Activated CD4-positive, CD25-positive, alpha-beta regulatory T cell treated with anti-CD3 and anti-CD28 coated beads, Interleukin-2, amount 50 U/mL, for 24 hours (primary cell): Measurements from ENCODE around the gene DCST1.

Source experiments
- ATAC-seq, 2 donors: fragments of 150-1000 bp; cut with Tn5 transposase; one replicate each; pipeline ENCODE4 v1.10.0; 2021; ENCODE audit warnings: mild to moderate bottlenecking in 1 of 2, moderate library complexity in 1 of 2

Gene DCST1

DNA sequence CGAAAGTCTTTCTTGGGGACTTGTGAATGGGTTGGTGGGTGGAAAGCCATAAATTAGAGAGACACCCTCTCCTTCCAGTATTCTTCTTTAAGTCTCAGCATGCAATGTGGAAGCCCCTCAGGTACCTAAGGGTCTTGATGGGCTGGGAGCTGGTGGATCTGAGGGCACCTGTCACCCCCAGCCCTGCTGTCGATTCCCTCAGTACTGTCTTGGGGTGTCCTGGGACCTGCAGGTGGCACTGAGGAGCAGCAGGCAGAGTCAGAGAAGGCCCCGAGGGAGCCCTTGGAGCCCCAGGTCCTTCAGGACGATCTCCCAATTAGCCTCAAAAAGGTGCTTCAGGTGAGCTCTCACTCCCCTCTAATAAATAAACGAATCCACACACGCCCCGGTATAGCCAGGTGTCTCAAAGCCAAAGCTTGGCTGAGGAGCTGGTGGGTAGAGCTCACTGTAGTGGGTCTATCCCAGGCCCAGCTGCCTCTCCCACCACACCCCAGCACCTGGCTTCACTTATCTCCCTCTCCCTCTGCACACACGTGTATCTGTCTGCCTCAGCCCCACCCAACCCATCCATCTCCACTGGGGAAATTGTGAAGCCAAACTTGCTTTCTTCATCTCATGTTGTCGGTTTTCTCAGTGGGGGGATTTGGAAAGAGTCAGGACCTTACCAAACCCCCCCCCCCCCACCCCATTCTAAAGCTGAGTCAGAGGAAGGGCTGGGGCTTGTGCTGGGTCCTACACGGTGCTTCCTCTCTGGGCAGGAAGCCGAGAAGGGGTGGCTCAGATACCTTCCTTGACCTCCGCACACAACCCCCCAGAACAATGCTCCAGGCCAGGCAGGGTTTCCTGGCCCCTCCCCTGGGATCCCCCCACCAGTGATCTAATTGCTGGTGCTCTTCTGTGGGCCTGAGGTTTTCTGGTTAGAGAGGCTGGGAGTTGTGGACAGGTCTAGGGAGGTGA, 19.1 kb downstream of the DCST1 start:
- peak in 1 of 2 donors; percentile 15 for ATAC-seq

DNA sequence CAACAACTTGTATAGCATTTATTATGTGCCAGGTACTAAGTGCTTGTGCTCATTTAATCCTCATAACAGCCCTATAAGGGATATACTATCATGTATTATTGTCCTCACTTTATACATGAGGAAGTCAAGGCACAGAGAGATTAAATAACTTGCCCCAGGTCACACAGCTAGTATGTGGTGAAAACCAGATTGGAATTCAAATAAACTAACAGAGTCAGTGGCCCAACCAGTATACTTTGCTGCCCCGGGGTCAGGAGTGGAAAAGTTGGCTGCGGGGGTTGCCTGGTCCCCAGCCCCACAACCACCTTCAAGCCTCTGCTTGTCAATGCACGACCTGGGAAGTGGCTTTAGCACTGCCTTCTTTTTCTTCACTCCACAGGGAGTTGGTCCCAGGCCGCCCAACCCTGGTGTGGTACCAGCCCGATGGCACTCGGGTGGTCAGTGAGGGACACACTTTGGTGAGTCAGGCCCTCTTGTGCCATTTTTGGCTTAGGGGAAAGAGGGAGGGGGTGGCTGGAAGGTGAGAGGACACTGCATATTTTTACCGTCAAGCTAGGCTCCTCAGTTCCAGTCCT, 20.0 kb downstream of the DCST1 start:
- no peak for ATAC-seq

DNA sequence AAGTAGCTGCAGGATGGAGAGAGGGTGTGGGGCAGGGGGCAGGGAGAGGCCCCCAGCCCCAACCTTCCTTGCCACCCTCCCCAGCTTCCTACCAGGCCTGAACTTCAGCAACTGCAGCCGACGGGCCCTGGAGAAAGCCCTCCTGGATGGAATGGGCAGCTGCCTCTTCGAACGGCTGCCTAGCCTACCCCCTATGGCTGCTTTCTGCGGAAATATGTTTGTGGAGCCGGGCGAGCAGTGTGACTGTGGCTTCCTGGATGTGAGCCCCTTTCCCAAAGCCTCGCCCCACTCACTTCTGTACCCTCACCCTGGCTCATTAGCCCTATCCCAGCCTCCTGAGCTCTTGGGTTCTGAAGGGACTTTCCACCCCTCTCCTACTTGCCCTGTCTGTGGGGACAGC, 23.5 kb downstream of the DCST1 start:
- no peak for ATAC-seq

DNA sequence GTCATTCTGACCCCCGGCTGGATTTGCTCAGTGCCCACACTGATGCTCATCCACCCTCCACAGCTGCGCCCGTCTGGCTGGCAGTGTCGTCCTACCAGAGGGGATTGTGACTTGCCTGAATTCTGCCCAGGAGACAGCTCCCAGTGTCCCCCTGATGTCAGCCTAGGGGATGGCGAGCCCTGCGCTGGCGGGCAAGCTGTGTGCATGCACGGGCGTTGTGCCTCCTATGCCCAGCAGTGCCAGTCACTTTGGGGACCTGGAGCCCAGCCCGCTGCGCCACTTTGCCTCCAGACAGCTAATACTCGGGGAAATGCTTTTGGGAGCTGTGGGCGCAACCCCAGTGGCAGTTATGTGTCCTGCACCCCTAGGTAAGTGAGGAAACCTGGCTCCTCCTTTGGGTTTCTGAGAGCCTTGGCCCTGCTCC, 24.2 kb downstream of the DCST1 start:
- ATAC-seq: no peak

DNA sequence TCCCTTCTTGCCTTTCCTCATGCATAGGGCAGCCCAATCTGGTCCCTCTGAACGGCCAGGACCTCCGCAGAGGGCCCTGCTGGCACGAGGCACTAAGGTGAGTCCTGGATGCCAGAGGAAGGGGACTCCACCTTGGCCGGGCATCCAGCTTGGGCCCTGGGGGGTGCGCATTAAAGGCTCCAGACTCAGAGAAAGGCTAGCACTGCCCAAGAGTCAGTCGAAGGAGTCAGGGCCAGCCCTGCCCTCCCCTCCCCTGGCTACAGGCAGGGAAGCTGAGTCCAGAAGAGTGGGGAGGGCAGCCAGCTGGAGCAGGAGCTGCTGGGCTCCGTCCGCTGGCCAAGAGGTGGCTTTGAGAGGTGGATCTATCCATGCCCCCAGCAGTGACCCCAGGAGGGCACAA, 27.1 kb downstream of the DCST1 start:
- no peak for ATAC-seq

DNA sequence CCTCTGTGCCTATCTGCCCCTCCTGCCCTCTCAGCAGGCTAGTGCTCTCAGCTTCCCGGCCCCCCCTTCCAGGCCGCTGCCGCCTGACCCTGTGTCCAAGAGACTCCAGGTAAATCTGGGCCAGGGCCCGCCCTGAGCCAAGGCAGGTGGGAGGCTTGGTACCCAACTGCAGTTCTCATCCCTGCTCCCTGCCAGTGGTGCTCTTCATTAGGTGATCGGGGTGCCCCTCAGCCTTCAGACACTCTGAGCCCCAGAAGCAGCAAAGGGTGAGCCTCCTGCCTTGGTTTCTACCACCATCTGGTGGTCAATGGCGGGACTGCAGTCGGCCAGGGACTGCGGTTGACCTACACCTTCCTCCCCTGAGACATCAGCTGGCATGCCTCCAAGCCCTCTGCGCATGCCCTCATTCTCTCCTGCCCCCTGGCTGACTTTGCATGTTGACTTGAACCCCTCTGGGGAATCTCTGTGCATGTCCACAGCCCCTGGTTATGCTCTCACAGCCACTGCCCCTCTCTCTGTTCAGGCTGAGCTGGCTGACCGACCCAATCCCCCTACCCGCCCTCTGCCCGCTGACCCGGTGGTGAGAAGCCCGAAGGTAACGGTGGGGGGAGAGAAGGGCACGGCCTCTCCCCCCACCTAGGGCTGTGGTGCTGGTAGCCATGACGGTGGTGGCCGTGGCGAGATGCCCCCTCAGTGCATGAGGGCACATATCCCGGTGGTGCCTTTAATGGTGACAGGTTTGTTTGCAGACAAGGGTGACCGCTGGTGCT, 27.9 kb downstream of the DCST1 start:
- ATAC-seq: peak; percentile 65 to 66

DNA sequence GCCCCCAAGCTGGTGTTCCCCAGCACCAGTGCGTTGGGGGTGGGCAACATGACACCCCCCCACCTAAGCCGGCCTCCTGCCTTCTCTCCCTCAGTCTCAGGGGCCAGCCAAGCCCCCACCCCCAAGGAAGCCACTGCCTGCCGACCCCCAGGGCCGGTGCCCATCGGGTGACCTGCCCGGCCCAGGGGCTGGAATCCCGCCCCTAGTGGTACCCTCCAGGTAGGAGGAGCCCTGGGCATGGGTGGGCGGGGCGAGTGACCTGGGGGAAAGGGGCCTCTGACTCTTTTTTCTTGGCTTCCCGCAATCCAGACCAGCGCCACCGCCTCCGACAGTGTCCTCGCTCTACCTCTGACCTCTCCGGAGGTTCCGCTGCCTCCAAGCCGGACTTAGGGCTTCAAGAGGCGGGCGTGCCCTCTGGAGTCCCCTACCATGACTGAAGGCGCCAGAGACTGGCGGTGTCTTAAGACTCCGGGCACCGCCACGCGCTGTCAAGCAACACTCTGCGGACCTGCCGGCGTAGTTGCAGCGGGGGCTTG, 28.6 kb downstream of the DCST1 start:
- ATAC-seq: no peak

DNA sequence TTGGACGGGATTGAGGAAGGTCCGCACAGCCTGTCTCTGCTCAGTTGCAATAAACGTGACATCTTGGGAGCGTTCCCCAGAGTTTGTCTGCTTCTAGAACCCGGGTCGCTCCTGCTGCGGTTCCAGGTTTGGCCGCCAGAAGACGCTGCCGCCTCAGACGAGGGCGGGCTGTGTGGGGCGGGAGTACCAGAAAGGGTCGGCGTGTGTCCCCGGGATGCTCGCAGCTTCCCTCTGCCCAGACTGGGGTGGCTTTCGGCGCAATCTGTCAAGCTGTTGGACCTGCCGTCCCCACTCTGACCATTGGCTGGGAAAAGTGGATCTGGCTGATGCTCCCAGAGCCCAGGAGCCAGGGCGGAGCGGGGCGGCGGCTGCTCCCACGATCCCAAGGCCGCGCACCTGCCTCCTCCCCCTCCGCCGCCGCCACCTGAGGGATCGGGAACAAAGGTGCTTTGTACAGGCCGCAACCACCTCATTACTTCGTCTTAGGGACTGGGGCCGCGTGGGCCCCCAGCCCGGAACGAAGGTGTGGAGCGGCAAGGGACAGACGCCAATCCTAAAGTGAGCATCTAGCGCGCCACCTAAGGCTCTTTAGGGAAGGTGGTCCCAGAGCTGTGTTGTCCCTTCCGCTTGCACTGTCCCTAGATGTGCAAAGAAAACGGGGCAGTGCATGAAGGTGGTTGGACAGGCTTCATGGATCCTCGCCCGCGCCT, 29.2 kb downstream of the DCST1 start:
- ATAC-seq: peak; percentile 17 to 39

DNA sequence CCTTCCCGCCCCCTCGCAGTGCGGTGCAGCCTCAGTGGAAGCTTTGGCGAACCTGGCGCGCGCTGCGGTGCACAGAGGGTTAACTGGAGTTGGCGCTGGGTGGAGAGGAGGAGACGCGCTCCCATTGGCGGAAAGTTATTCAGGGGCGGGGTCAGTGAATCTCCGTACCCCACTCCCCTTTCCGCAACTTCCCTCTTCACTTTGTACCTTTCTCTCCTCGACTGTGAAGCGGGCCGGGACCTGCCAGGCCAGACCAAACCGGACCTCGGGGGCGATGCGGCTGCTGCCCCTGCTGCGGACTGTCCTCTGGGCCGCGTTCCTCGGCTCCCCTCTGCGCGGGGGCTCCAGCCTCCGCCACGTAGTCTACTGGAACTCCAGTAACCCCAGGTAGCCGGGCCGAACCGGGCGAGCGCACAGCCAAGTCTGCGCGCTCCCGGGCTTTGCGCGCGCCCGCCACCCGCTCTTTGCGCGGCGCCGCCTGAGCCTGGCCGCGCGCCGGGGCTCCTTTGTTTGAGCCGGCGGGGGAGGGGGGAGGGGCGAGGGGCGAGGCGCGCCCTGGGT, 30.0 kb downstream of the DCST1 start, which contains the start of gene EFNA4:
Gene EFNA4, plus strand, starts transcription at position 191 of the 561 bp plus-strand sequence. Its CDS starts 84 bp downstream, at position 275.
- peak; percentile 87 to 89 for ATAC-seq

DNA sequence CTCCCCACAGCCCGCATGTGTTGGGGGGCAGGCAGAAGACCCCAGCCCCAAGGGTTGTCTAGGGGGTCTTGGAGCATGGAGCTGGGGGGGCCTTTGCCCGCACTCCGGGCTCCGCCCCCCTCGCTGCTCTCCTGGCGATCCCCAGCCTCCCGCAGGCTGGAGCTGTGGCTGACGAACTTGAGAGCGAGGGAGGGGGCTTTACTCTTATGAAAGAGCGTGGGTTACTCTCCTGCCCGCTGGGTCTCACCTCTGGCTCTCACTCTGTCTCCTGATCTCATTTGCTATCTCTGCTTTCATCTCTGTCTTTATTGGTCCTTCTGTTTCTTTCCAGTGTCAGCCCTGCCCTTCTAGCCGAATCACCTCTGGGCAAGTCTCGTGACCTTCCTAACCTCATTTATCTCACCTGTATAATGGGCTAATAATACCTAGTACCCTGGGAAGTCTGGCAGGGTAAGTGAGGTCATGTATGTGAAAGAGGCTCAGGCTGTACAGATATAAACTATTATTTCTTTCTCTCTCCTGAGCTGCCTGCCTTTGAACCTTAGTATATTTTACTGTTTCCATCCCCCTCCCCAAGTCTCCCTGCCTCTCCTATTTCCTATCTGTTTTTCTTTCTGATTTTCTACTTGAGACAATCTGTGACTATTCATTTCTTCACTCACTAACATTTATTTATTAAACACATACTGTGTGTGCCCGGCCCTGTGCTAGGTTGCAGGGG, 30.6 kb downstream of the DCST1 start:
- ATAC-seq: peak; percentile 9 to 18

DNA sequence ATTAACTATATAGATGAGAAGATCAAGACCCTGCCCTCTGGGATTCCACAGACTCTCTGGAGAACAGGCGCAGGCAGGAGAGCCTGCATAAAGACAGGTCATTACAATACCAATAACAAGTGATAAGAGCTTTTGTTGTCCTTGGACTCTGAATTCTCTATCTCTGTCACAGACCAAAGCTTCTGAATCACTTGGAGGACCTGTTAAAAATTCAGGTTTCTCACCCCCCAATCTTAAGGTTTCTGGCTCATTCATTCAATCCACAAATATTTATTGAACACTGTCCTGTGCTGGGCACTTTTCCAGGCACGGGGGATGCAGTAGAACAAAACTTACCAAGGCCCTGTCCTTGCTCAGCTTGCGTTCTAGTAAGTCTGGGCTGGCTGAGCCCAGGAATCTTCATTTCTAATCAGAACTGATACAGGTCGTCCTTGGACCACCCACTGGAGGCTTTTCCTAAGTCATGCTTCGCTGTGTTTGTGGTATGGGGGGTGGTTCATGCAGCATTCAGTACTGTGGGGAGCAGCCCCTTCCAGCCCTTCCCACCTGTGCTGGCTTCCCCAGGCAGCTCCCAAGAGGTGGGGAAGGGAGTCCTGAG, 31.3 kb downstream of the DCST1 start:
- ATAC-seq: no peak

DNA sequence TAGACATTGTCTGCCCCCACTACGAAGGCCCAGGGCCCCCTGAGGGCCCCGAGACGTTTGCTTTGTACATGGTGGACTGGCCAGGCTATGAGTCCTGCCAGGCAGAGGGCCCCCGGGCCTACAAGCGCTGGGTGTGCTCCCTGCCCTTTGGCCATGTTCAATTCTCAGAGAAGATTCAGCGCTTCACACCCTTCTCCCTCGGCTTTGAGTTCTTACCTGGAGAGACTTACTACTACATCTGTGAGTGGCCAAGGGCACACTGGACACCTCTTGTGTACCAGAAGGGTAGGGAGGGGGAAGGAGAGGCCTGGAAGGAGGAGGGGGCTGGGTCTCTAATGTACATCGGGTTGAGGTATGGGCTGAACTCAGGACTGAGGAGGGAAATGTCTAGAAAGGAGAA, 33.2 kb downstream of the DCST1 start:
- no peak for ATAC-seq

DNA sequence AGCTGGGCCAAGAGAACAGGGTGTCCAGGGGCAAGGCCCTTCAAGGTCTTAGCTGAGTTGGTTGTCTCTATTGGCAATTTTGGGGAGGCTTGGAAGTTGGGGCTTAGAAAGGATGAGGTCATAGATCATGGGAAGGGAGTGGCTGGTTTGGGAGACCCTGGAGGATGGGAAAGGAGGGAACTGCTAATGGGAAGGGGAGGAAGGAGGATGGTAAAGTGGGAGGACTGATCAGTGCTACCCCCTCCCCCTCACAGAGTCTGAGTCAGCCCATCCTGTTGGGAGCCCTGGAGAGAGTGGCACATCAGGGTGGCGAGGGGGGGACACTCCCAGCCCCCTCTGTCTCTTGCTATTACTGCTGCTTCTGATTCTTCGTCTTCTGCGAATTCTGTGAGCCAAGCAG, 35.0 kb downstream of the DCST1 start:
- no peak for ATAC-seq

DNA sequence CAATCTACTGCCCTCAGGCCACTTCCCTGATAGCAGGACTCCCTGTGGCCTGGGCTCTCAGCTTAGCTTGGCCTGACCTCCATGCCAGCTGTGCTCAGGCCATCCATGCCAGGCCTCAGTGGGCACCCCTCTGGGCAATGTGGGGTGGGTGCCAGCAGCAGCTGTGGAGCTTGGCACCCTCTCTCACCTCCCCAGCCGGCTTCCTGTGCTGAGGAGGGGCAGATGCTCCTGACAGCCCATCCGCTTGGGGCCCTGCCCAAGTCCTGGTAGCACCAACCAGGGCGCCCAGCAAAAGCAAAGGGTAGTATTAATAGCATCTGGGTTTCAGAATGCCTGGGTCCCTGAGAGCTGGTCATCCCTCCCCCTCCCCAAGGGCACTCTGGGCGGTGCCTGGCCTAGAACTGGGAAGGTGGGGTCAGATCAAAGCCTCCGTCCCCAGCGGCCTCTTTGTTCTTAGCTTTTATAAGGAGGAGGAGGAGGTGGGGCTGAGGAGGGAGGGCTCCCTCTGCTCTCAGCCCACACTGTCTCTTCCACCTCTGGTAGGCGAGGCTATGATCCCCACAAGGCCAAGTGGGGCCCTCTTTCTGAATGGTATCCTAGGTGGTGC, 36.0 kb downstream of the DCST1 start:
- ATAC-seq: no peak

DNA sequence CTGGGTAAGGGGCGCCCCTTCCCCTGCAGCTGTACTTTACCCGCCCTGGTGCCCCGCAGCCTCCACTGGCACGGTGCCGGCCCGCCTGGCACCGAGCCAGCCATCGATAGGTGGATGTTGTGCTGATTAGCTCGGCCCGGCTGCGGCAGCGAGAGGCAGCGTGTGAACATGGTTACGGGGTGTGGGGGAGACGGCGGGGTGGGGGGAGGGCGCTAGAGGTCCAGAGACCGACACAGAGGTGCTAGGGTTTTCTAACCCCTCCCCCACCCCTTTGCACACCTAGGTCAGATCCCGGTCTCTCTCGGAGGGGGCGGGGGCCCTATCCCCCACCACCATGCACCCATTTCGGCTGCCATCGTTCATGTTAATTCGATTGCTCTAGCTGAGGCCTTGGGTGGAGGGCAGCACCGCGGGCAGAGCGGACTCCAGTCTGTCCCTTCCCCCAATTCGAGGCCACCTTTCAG, 36.6 kb downstream of the DCST1 start:
- ATAC-seq: no peak

DNA sequence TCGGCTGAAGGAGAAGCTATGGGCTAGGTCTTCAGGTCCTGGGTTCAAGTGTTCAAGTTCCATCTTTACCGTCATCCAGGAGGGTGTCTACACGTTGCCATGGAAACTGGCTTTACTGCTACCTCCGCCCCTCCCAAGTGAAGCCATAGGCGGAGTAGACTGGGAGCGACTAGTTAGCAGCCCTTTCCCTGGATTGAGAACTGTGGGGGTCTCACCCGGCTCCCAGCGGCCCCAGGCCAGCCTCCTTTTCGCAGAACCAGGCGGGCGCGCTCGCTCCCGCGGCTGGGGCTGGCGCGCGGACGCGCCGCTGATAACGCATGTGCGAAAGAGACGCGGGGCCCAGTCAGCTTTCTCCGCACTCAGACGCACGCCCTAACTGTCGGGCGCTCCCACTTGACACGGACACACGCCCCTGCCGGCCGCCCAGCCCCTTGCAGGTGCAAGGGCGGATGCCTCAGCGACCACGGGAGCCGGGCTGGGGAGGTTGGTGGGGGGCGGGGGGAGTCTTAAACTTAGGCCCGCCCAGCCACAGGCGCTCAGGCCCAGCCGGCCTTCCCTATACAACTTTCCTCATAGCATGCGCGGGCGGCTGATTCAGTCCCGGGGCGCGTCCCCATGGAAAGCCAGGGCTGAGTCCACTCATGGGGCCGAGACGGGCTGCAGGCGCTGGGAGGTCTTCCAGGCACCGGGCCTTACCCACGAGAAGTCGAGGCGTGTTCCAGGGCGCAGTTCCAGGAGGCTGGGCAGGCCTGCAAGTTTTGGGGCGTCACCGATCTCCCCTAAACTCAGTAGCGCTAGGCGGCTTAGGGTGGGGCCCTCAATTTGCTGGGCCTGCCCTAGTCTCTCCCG, 37.3 kb downstream of the DCST1 start:
- ATAC-seq: peak; percentile 95 to 96

DNA sequence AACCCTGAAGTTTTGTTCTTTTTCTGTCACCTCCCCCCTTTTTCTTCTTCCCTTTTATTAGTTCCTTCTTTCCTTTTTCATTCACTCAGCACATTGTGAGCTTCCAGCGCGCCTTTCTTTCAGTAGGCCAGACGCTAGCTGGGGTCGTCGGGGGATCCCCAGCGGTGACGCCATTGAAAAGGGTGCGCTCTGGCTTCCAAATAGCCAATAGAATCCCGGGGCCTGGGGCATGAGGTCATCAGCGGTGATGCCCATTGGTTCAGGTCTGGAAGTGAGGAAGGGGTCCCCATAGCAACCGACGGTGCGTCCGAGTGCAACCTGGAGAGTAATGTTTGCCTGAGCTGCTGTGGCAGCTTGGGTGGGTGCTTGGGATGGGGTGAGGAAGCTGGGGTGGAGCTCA, 38.1 kb downstream of the DCST1 start:
- ATAC-seq: no peak

DNA sequence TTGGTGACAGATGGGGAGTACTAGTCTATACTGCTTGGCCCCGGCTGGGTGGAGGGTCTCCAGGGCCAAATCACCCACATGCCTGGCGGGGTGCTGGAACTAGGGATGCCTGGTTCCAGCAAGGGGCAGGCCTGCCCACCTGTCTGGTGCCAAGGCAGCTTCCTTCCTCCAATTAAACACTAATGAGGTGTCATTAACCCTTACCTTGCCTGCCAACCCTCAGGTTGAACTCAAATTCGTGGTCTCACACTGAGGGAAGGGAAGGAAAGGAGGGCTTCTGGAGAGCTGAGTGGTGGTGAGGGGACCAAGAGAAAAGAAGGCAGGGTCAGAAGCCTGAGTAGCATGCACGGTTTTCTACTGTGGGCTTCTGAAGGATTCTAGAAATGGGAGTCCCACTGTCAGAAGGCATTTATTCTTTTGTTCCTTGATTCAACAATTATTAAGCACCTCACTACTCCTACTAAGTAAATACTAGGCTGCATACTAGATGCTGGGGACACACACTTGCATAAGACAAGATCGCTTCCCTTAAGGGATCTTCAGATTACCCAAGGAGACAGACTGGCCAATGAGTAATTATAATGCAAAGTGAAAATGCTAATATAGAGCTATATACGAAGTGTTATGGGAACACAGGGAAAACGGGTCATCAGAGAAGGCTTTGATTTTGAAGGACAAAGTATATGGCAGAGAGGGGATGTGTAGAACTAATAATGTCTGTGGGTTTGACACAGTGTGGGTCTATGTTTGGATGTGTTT, 39.1 kb downstream of the DCST1 start:
- no peak for ATAC-seq
